Epithelial cell of esophagus (primary cell): Measurements from ENCODE around the gene DCST2.

Experiments
- DNase-seq: peaks from one replicate; pipeline ENCODE4 v3.0.0; 2010; ENCODE audit warnings: low read depth
- H3K4me3 ChIP-seq: 2 replicates; pipeline ENCODE4 v1.5.1; 2011; ENCODE audit warnings: mild to moderate bottlenecking, low read length, control low read depth
- TF ChIP-seq, protein P1 (sequence below): IDR thresholded peaks from 2 replicates; pipeline ENCODE4 v1.5.1; 2011; ENCODE audit warnings: low read depth, mild to moderate bottlenecking, low read length, control low read depth, inconsistent platforms; ENCODE audit not compliant: insufficient read depth; ENCODE audit errors: missing control alignments

The DCST2 gene

DNA sequence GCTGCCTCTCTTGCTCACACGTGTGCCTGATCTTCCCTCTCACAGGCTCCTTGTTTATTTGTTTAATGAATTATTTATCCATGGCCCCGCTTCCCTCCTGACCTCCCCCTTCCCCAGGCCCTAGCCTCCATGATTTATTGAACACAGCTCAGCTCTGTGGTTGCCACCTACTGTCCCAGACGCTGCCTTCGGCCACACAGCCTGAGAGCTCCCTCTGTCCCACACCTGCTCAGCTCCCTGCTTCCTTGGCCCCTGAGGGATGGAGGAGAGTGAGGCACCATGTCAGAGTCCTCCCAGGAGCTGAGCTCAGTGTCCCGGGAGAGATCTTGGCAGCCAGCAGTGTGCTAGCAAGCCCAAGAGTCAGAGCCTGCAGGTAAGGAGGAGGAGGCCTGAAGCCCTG, 42.0 kb upstream of the DCST2 start:
- TF ChIP-seq, protein P1, sequence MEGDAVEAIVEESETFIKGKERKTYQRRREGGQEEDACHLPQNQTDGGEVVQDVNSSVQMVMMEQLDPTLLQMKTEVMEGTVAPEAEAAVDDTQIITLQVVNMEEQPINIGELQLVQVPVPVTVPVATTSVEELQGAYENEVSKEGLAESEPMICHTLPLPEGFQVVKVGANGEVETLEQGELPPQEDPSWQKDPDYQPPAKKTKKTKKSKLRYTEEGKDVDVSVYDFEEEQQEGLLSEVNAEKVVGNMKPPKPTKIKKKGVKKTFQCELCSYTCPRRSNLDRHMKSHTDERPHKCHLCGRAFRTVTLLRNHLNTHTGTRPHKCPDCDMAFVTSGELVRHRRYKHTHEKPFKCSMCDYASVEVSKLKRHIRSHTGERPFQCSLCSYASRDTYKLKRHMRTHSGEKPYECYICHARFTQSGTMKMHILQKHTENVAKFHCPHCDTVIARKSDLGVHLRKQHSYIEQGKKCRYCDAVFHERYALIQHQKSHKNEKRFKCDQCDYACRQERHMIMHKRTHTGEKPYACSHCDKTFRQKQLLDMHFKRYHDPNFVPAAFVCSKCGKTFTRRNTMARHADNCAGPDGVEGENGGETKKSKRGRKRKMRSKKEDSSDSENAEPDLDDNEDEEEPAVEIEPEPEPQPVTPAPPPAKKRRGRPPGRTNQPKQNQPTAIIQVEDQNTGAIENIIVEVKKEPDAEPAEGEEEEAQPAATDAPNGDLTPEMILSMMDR, result no peak
- H3K4me3 ChIP-seq, result no peak overlapping the region
- DNase-seq, result no peak

DNA sequence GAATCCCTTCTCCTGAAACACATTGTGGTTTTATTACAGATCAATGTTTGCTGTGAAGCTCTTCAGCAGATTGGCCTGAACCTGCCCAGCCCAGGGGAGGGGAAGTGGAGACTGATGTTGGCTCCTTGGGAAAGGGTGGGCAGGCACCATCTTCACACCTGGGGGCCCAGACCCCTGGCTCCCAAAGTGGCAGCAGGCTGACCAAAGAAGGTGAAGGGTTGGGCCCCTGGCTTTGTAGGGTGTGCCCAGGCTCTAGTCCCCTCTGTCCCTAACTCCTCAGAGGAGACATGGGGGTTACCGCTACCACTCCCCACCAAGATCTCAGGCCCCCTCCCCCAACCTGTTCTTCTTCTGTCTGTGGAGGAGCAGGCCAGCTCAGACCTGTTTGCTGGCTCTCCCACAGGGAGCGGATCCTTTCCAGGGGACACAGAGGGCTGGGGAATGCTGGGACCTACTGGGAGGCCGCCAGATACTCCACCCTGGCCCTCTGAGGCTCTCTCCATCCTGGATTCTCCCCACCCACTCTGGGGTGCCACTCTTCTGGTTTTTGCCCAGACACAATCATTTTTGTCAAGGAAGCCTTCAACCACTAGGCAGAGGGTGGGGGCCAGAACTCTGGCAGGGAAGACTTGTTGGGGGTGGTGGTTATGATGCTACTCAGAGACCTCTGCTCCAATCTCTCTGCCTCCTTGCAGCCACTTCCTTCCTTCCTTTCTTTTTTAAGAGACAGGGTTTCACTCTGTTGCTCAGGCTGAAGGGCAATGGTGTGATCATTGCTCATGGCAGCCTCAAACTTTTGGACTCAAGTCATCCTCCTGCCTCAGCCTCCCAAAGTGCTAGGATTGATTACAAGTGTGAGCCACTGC, 40.0 kb upstream of the DCST2 start:
- TF ChIP-seq, protein P1, result no peak
- H3K4me3 ChIP-seq, result no peak overlapping the region
- peak; percentile 41 for DNase-seq

DNA sequence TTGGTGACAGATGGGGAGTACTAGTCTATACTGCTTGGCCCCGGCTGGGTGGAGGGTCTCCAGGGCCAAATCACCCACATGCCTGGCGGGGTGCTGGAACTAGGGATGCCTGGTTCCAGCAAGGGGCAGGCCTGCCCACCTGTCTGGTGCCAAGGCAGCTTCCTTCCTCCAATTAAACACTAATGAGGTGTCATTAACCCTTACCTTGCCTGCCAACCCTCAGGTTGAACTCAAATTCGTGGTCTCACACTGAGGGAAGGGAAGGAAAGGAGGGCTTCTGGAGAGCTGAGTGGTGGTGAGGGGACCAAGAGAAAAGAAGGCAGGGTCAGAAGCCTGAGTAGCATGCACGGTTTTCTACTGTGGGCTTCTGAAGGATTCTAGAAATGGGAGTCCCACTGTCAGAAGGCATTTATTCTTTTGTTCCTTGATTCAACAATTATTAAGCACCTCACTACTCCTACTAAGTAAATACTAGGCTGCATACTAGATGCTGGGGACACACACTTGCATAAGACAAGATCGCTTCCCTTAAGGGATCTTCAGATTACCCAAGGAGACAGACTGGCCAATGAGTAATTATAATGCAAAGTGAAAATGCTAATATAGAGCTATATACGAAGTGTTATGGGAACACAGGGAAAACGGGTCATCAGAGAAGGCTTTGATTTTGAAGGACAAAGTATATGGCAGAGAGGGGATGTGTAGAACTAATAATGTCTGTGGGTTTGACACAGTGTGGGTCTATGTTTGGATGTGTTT, 39.1 kb upstream of the DCST2 start:
- DNase-seq, result no peak
- H3K4me3 ChIP-seq, result no peak overlapping the region
- TF ChIP-seq, protein P1, result no peak

DNA sequence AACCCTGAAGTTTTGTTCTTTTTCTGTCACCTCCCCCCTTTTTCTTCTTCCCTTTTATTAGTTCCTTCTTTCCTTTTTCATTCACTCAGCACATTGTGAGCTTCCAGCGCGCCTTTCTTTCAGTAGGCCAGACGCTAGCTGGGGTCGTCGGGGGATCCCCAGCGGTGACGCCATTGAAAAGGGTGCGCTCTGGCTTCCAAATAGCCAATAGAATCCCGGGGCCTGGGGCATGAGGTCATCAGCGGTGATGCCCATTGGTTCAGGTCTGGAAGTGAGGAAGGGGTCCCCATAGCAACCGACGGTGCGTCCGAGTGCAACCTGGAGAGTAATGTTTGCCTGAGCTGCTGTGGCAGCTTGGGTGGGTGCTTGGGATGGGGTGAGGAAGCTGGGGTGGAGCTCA, 38.1 kb upstream of the DCST2 start:
- TF ChIP-seq, protein P1, result no peak
- DNase-seq, result no peak
- no peak overlapping the region for H3K4me3 ChIP-seq

DNA sequence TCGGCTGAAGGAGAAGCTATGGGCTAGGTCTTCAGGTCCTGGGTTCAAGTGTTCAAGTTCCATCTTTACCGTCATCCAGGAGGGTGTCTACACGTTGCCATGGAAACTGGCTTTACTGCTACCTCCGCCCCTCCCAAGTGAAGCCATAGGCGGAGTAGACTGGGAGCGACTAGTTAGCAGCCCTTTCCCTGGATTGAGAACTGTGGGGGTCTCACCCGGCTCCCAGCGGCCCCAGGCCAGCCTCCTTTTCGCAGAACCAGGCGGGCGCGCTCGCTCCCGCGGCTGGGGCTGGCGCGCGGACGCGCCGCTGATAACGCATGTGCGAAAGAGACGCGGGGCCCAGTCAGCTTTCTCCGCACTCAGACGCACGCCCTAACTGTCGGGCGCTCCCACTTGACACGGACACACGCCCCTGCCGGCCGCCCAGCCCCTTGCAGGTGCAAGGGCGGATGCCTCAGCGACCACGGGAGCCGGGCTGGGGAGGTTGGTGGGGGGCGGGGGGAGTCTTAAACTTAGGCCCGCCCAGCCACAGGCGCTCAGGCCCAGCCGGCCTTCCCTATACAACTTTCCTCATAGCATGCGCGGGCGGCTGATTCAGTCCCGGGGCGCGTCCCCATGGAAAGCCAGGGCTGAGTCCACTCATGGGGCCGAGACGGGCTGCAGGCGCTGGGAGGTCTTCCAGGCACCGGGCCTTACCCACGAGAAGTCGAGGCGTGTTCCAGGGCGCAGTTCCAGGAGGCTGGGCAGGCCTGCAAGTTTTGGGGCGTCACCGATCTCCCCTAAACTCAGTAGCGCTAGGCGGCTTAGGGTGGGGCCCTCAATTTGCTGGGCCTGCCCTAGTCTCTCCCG, 37.4 kb upstream of the DCST2 start:
- DNase-seq, result peak; percentile 82
- peak overlapping the region; percentile 39 for H3K4me3 ChIP-seq
- TF ChIP-seq, protein P1, result no peak

DNA sequence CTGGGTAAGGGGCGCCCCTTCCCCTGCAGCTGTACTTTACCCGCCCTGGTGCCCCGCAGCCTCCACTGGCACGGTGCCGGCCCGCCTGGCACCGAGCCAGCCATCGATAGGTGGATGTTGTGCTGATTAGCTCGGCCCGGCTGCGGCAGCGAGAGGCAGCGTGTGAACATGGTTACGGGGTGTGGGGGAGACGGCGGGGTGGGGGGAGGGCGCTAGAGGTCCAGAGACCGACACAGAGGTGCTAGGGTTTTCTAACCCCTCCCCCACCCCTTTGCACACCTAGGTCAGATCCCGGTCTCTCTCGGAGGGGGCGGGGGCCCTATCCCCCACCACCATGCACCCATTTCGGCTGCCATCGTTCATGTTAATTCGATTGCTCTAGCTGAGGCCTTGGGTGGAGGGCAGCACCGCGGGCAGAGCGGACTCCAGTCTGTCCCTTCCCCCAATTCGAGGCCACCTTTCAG, 36.6 kb upstream of the DCST2 start:
- peak overlapping the region; percentile 39 for H3K4me3 ChIP-seq
- no peak for DNase-seq
- TF ChIP-seq, protein P1, result no peak
